GM12891 (cell line): ENCODE results near the gene ID3.

ENCODE experiments used
- POLR2A ChIP-seq: IDR thresholded peaks from 2 replicates; pipeline ENCODE4 v1.6.1; 2011; ENCODE audit warnings: low read depth, low read length, control low read depth
- POLR2AphosphoS5 ChIP-seq: IDR thresholded peaks from 2 replicates; pipeline ENCODE4 v1.6.1; 2011; ENCODE audit warnings: low read depth, low read length, control low read depth
- POU2F2 ChIP-seq: IDR thresholded peaks from 2 replicates; pipeline ENCODE4 v1.6.1; 2011; ENCODE audit warnings: low read depth, mild to moderate bottlenecking, control low read depth, low read length, moderate library complexity

DNA sequence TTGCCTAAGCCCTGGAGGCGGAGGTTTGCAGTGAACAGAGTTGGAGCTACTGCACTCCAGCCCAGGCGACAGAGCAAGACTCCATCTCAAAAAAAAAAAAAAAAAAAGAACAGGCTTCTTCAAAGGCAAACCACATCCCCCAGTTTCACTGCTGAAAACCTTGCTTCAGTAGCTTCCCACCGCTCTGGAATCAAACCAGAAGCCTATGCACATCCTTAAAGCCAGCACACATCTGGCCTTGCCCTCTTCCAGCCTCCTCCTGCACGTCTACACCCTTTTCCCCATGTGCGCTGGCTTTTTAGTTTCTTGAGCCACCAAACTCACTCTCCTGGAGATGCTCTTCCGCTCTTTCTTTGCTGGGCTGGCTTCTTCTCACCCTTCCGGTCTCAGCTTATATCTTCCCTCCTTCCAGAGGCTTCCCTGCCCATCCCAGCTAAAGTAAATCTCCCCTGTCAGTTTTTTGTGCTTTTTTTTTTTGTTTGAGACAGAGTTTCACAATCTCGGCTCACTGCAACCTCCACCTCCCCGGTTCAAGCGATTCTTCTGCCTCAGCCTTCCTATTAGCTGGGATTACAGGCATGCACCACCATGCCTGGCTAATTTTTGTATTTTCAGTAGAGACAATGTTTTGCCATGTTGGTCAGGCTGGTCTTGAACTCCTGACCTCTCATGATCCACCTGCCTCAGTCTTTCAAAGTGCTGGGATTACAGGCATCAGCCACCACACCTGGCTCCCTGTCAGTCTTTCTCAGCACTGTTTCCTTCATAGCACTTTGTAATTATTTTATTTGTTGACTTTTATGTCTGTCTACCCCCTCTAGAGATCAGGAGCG is 42.0 kb upstream of the ID3 start:
- TF ChIP-seq POU2F2 (no peak), POLR2AphosphoS5 (no peak), POLR2A (no peak)
